Dendritic cell treated with granulocyte-macrophage colony-stimulating factor and Interleukin-4, amounts not matched to agents 40 ng/mL and 50 ng/mL, for 4 days (primary cell): ENCODE data around the gene NEK11.
"Not testable (repeated sequence)": the region's sequence is repeated elsewhere in the genome, so short reads cannot be mapped to it uniquely, and the experiment has no call there.

ENCODE experiments used
- H3K27ac Mint-ChIP-seq: one replicate; pipeline ENCODE4 v1.8.0; 2022; ENCODE audit warnings: mild to moderate bottlenecking, mixed read lengths
- H3K27me3 Mint-ChIP-seq: one replicate; pipeline ENCODE4 v1.8.0; 2022; ENCODE audit warnings: mild to moderate bottlenecking, mixed read lengths
- H3K36me3 Mint-ChIP-seq: one replicate; pipeline ENCODE4 v1.8.0; 2022; ENCODE audit warnings: low read depth, mixed read lengths
- H3K4me1 Mint-ChIP-seq: one replicate; pipeline ENCODE4 v1.8.0; 2022; ENCODE audit warnings: low read depth, mixed read lengths
- H3K4me3 Mint-ChIP-seq: one replicate; pipeline ENCODE4 v1.8.0; 2022; ENCODE audit warnings: mild to moderate bottlenecking, moderate library complexity, mixed read lengths
- H3K9me3 Mint-ChIP-seq: one replicate; pipeline ENCODE4 v1.8.0; 2022; ENCODE audit warnings: mixed read lengths
- intact Hi-C: fragments of 100-400 bp; cut with micrococcal nuclease; formaldehyde crosslinking; loops from one replicate; pipeline ENCODE4 v1.15.0; 2022

The NEK11 gene

GRCh38 chr3:131285456-131285855 lies 258.8 kb downstream of the NEK11 start:
- Mint-ChIP-seq H3K4me3 (no peak overlapping the region), H3K27ac (no peak overlapping the region), H3K4me1 (peaks cover 4% of the 10 kb centered on the region), H3K27me3 (no peaks in the 10 kb centered on the region), H3K36me3 (no peaks in the 10 kb centered on the region), H3K9me3 (no peaks in the 10 kb centered on the region)
- intact Hi-C loops, result no loop called here

GRCh38 chr3:131299836-131300235 lies 273.2 kb downstream of the NEK11 start:
- intact Hi-C loops, result no loop called here
- Mint-ChIP-seq H3K27ac (no peak overlapping the region), H3K4me3 (no peak overlapping the region), H3K4me1 (no peaks in the 10 kb centered on the region), H3K36me3 (no peaks in the 10 kb centered on the region), H3K27me3 (peaks cover 13% of the 10 kb centered on the region), H3K9me3 (peaks cover 39% of the 10 kb centered on the region)

- Mint-ChIP-seq H3K27ac (no peak overlapping the region), H3K4me1 (no peaks in the 10 kb centered on the region), H3K9me3 (peaks cover 33% of the 10 kb centered on the region), H3K4me3 (no peak overlapping the region), H3K27me3 (peaks cover 13% of the 10 kb centered on the region), H3K36me3 (no peaks in the 10 kb centered on the region)
- intact Hi-C loops, result no loop called here
Measured at GRCh38 chr3:131303848-131304247, 277.2 kb downstream of the NEK11 start.

GRCh38 chr3:131304890-131305289 lies 278.2 kb downstream of the NEK11 start:
- Mint-ChIP-seq H3K9me3 (peaks cover 30% of the 10 kb centered on the region), H3K27ac (no peak overlapping the region), H3K27me3 (peaks cover 13% of the 10 kb centered on the region), H3K4me1 (no peaks in the 10 kb centered on the region), H3K4me3 (no peak overlapping the region), H3K36me3 (no peaks in the 10 kb centered on the region)
- intact Hi-C loops, result no loop called here

GRCh38 chr3:131306242-131306641 lies 279.6 kb downstream of the NEK11 start:
- intact Hi-C loops, result no loop called here
- Mint-ChIP-seq H3K27me3 (peaks cover 13% of the 10 kb centered on the region), H3K4me1 (peaks cover 2% of the 10 kb centered on the region), H3K36me3 (no peaks in the 10 kb centered on the region), H3K27ac (no peak overlapping the region), H3K4me3 (no peak overlapping the region), H3K9me3 (peaks cover 21% of the 10 kb centered on the region)

GRCh38 chr3:131314318-131314717 lies 287.6 kb downstream of the NEK11 start:
- Mint-ChIP-seq H3K9me3 (no peaks in the 10 kb centered on the region), H3K4me1 (peaks cover 20% of the 10 kb centered on the region), H3K27me3 (no peaks in the 10 kb centered on the region), H3K36me3 (peaks cover 18% of the 10 kb centered on the region), H3K4me3 (no peak overlapping the region), H3K27ac (no peak overlapping the region)
- intact Hi-C loops, result no loop called here

GRCh38 chr3:131315162-131315561 lies 288.5 kb downstream of the NEK11 start:
- Mint-ChIP-seq H3K27me3 (no peaks in the 10 kb centered on the region), H3K27ac (no peak overlapping the region), H3K4me1 (peaks cover 20% of the 10 kb centered on the region), H3K36me3 (peaks cover 18% of the 10 kb centered on the region), H3K4me3 (no peak overlapping the region), H3K9me3 (no peaks in the 10 kb centered on the region)
- intact Hi-C loops, result no loop called here

- Mint-ChIP-seq H3K4me3 (no peak overlapping the region), H3K27me3 (no peaks in the 10 kb centered on the region), H3K4me1 (peaks cover 11% of the 10 kb centered on the region), H3K9me3 (no peaks in the 10 kb centered on the region), H3K36me3 (peaks cover 18% of the 10 kb centered on the region), H3K27ac (no peak overlapping the region)
- intact Hi-C loops, result no loop called here
Measured at GRCh38 chr3:131317667-131318066, 291.0 kb downstream of the NEK11 start.

GRCh38 chr3:131323014-131323413 lies 296.3 kb downstream of the NEK11 start:
- no peak overlapping the region for H3K27ac Mint-ChIP-seq
- no peaks in the 10 kb centered on the region for H3K9me3 Mint-ChIP-seq
- H3K4me1 Mint-ChIP-seq, result peaks cover 17% of the 10 kb centered on the region
- H3K4me3 Mint-ChIP-seq, result no peak overlapping the region
- intact Hi-C loops, result no loop called here
- peaks cover 39% of the 10 kb centered on the region for H3K36me3 Mint-ChIP-seq
- H3K27me3 Mint-ChIP-seq, result no peaks in the 10 kb centered on the region

GRCh38 chr3:131323792-131324191 lies 297.1 kb downstream of the NEK11 start:
- Mint-ChIP-seq H3K9me3 (no peaks in the 10 kb centered on the region), H3K27ac (no peak overlapping the region), H3K4me3 (no peak overlapping the region), H3K36me3 (peaks cover 45% of the 10 kb centered on the region), H3K4me1 (peaks cover 16% of the 10 kb centered on the region), H3K27me3 (no peaks in the 10 kb centered on the region)
- intact Hi-C loops, result no loop called here

- no peak overlapping the region for H3K4me3 Mint-ChIP-seq
- no peaks in the 10 kb centered on the region for H3K9me3 Mint-ChIP-seq
- no peaks in the 10 kb centered on the region for H3K27me3 Mint-ChIP-seq
- intact Hi-C loops, result no loop called here
- H3K27ac Mint-ChIP-seq, result no peak overlapping the region
- H3K4me1 Mint-ChIP-seq, result peaks cover 24% of the 10 kb centered on the region
- peaks cover 52% of the 10 kb centered on the region for H3K36me3 Mint-ChIP-seq
Measured at GRCh38 chr3:131324923-131325322, 298.2 kb downstream of the NEK11 start.

- intact Hi-C loops, result no loop called here
- no peak overlapping the region for H3K27ac Mint-ChIP-seq
- H3K4me3 Mint-ChIP-seq, result no peak overlapping the region
- H3K36me3 Mint-ChIP-seq, result peaks cover 58% of the 10 kb centered on the region
- H3K27me3 Mint-ChIP-seq, result no peaks in the 10 kb centered on the region
- peaks cover 35% of the 10 kb centered on the region for H3K4me1 Mint-ChIP-seq
- no peaks in the 10 kb centered on the region for H3K9me3 Mint-ChIP-seq
Measured at GRCh38 chr3:131326307-131326706, 299.6 kb downstream of the NEK11 start.

GRCh38 chr3:131328721-131329120 lies 302.0 kb downstream of the NEK11 start:
- no peaks in the 10 kb centered on the region for H3K27me3 Mint-ChIP-seq
- intact Hi-C loops, result no loop called here
- no peaks in the 10 kb centered on the region for H3K9me3 Mint-ChIP-seq
- H3K4me1 Mint-ChIP-seq, result peaks cover 40% of the 10 kb centered on the region
- H3K36me3 Mint-ChIP-seq, result peaks cover 62% of the 10 kb centered on the region
- H3K27ac Mint-ChIP-seq, result no peak overlapping the region
- H3K4me3 Mint-ChIP-seq, result no peak overlapping the region

GRCh38 chr3:131329774-131330173 lies 303.1 kb downstream of the NEK11 start:
- no peak overlapping the region for H3K4me3 Mint-ChIP-seq
- H3K36me3 Mint-ChIP-seq, result peaks cover 55% of the 10 kb centered on the region
- peak overlapping the region; percentile 2 for H3K27ac Mint-ChIP-seq
- no peaks in the 10 kb centered on the region for H3K9me3 Mint-ChIP-seq
- H3K4me1 Mint-ChIP-seq, result peaks cover 46% of the 10 kb centered on the region
- intact Hi-C loops, result no loop called here
- no peaks in the 10 kb centered on the region for H3K27me3 Mint-ChIP-seq

- H3K27ac Mint-ChIP-seq, H3K9me3 Mint-ChIP-seq, H3K27me3 Mint-ChIP-seq, H3K4me3 Mint-ChIP-seq, intact Hi-C loops: not testable (repeated sequence)
- H3K4me1 Mint-ChIP-seq, result peaks cover 41% of the 10 kb centered on the region
- H3K36me3 Mint-ChIP-seq, result peaks cover 44% of the 10 kb centered on the region
Measured at GRCh38 chr3:131331456-131332085, 304.9 kb downstream of the NEK11 start.
